HEK293T (cell line): ENCODE results near the gene SHROOM1.

Experiments
- CTCF ChIA-PET: fragments of 350-600 bp; formaldehyde crosslinking; extraction: SDS; loops from one replicate; lab custom pipeline; 2021; ENCODE audit warnings: antibody characterized with exemption, inconsistent platforms; lab: Yijun Ruan, JAX
- POLR2A ChIA-PET: fragments of 350-600 bp; formaldehyde crosslinking; extraction: SDS; loops from one replicate; lab custom pipeline; 2020; ENCODE audit warnings: antibody characterized with exemption, inconsistent platforms; lab: Yijun Ruan, JAX
- DNase-seq: peaks from one replicate; pipeline ENCODE4 v3.0.0; 2012; ENCODE audit warnings: mixed read lengths; ENCODE audit errors: extremely low spot score
- ARNT ChIP-seq: fragments of 450-650 bp; IDR thresholded peaks from 2 replicates; pipeline ENCODE4 v1.6.1; 2017; ENCODE audit warnings: mild to moderate bottlenecking
- BHLHE40 ChIP-seq: fragments of 450-650 bp; IDR thresholded peaks from 2 replicates; pipeline ENCODE4 v1.6.1; 2016; ENCODE audit warnings: mild to moderate bottlenecking, moderate library complexity, borderline replicate concordance
- CTBP1 ChIP-seq: fragments of 450-650 bp; IDR thresholded peaks from 2 replicates; pipeline ENCODE4 v1.6.1; 2016; ENCODE audit warnings: borderline replicate concordance
- ELF4 ChIP-seq: fragments of 450-650 bp; IDR thresholded peaks from 2 replicates; pipeline ENCODE4 v1.6.1; 2017; ENCODE audit warnings: antibody characterized with exemption
- FOXA1 ChIP-seq: fragments of 450-650 bp; IDR thresholded peaks from 2 replicates; pipeline ENCODE4 v1.6.1; 2016; ENCODE audit warnings: mild to moderate bottlenecking
- FOXK2 ChIP-seq: fragments of 450-650 bp; IDR thresholded peaks from 2 replicates; pipeline ENCODE4 v1.6.1; 2016; ENCODE audit warnings: mild to moderate bottlenecking
- FOXM1 ChIP-seq: fragments of 450-650 bp; IDR thresholded peaks from 2 replicates; pipeline ENCODE4 v1.6.1; 2017; ENCODE audit warnings: mild to moderate bottlenecking, borderline replicate concordance
- HDGF ChIP-seq: fragments of 450-650 bp; IDR thresholded peaks from 2 replicates; pipeline ENCODE4 v1.6.1; 2017; ENCODE audit warnings: antibody characterized with exemption, borderline replicate concordance
- L3MBTL2 ChIP-seq: fragments of 450-650 bp; conservative IDR thresholded peaks from 2 replicates; pipeline ENCODE4 v1.6.1; 2016; ENCODE audit warnings: mild to moderate bottlenecking
- LEF1 ChIP-seq: fragments of 450-650 bp; IDR thresholded peaks from 2 replicates; pipeline ENCODE4 v1.6.1; 2017; ENCODE audit warnings: mild to moderate bottlenecking, borderline replicate concordance
- NFRKB ChIP-seq: fragments of 450-650 bp; IDR thresholded peaks from 2 replicates; pipeline ENCODE4 v1.6.1; 2016; ENCODE audit warnings: mild to moderate bottlenecking, moderate library complexity
- PKNOX1 ChIP-seq: fragments of 450-650 bp; IDR thresholded peaks from 2 replicates; pipeline ENCODE4 v1.6.1; 2016
- SP1 ChIP-seq: fragments of 450-650 bp; IDR thresholded peaks from 2 replicates; pipeline ENCODE4 v1.6.1; 2017
- SUZ12 ChIP-seq: fragments of 450-650 bp; IDR thresholded peaks from 2 replicates; pipeline ENCODE4 v1.6.1; 2016; ENCODE audit warnings: mild to moderate bottlenecking
- TARDBP ChIP-seq: fragments of 450-650 bp; IDR thresholded peaks from 2 replicates; pipeline ENCODE4 v1.6.1; 2016
- ZNF384 ChIP-seq: fragments of 450-650 bp; IDR thresholded peaks from 2 replicates; pipeline ENCODE4 v1.6.1; 2016

Gene SHROOM1

GRCh38 chr5:132848270-132848669 is 17.8 kb upstream of the SHROOM1 start:
- ChIA-PET CTCF (no interaction called here), POLR2A (interaction anchor here (1.0 to 1.5 kb wide), 2 partner anchors 17 to 18 kb away, joined by 5 to 7 read pairs; partner anchors contain the start of genes GDF9 and UQCRQ)
- no peak for DNase-seq
- TF ChIP-seq TARDBP (no peak), FOXA1 (no peak), L3MBTL2 (no peak), FOXM1 (no peak), ZNF384 (no peak), LEF1 (no peak), BHLHE40 (no peak), HDGF (no peak), CTBP1 (no peak), NFRKB (no peak), ARNT (no peak), ELF4 (no peak), PKNOX1 (no peak)

- no peak for DNase-seq
- ChIA-PET CTCF (no interaction called here), POLR2A (interaction anchor here (0.9 to 1.4 kb wide), 2 partner anchors 13 to 25 kb away, joined by 3 to 5 read pairs; partner anchors contain the start of genes GDF9 and UQCRQ)
Observed at GRCh38 chr5:132841305-132841704, 10.9 kb upstream of the SHROOM1 start.

GRCh38 chr5:132840896-132841295 is 10.4 kb upstream of the SHROOM1 start:
- ChIA-PET CTCF (no interaction called here), POLR2A (interaction anchor here (0.9 to 1.4 kb wide), 2 partner anchors 13 to 25 kb away, joined by 3 to 5 read pairs; partner anchors contain the start of genes GDF9 and UQCRQ)
- no peak for DNase-seq
- no peak for TF ChIP-seq ARNT
- TF ChIP-seq FOXM1 = no peak
- TF ChIP-seq FOXK2 = no peak
- TF ChIP-seq FOXA1 = no peak
- TF ChIP-seq NFRKB = no peak

More at GRCh38 chr5:132841305-132841704, 10.9 kb upstream of the SHROOM1 start:
- no peak for TF ChIP-seq SP1
- no peak for TF ChIP-seq TARDBP
- no peak for TF ChIP-seq FOXM1
- no peak for TF ChIP-seq ARNT
- no peak for TF ChIP-seq HDGF
- no peak for TF ChIP-seq FOXA1
- TF ChIP-seq FOXK2 = no peak
- no peak for TF ChIP-seq LEF1
- TF ChIP-seq SUZ12 = no peak
- TF ChIP-seq CTBP1 = no peak
- TF ChIP-seq L3MBTL2 = no peak
- no peak for TF ChIP-seq BHLHE40
- TF ChIP-seq ELF4 = no peak

GRCh38 chr5:132840313-132840712 is 9.9 kb upstream of the SHROOM1 start:
- ChIA-PET CTCF (no interaction called here), POLR2A (interaction anchor here (1.4 kb wide), 1 partner anchor 26 kb away, joined by 5 read pairs; the partner anchor contains the start of genes GDF9 and UQCRQ)
- no peak for DNase-seq
- TF ChIP-seq FOXM1 (no peak), CTBP1 (no peak), SUZ12 (no peak), LEF1 (no peak), HDGF (no peak), BHLHE40 (no peak), TARDBP (no peak), ZNF384 (no peak), FOXK2 (no peak), SP1 (no peak), L3MBTL2 (no peak), ARNT (no peak), NFRKB (no peak), ELF4 (no peak), PKNOX1 (no peak)

GRCh38 chr5:132839426-132840301 is 9.2 kb upstream of the SHROOM1 start:
- no peak for TF ChIP-seq TARDBP
- no peak for TF ChIP-seq SP1
- no peak for TF ChIP-seq LEF1
- TF ChIP-seq L3MBTL2 = no peak
- TF ChIP-seq PKNOX1 = no peak
- TF ChIP-seq NFRKB = no peak
- TF ChIP-seq FOXM1 = no peak
- TF ChIP-seq ELF4 = no peak
- TF ChIP-seq BHLHE40 = no peak
- TF ChIP-seq FOXA1 = no peak
- no peak for DNase-seq
- POLR2A ChIA-PET = interaction anchor here (0.8 kb wide), 1 partner anchor 27 kb away, joined by 4 read pairs; the partner anchor contains the start of gene UQCRQ
- CTCF ChIA-PET = interaction anchor here (0.6 to 0.9 kb wide), 2 partner anchors 19 to 71 kb away, joined by 3 read pairs; no protein-coding TSS in a partner anchor
